Measurements from ENCODE around the gene GPR107. TPM values are rescaled to one million over a fixed set of nuclear protein-coding genes. Genes with fewer than 3 reads are reported as not detected.

The GPR107 gene
- total RNA-seq, 1 donor from 2014 or later: 58.7 TPM

DNA sequence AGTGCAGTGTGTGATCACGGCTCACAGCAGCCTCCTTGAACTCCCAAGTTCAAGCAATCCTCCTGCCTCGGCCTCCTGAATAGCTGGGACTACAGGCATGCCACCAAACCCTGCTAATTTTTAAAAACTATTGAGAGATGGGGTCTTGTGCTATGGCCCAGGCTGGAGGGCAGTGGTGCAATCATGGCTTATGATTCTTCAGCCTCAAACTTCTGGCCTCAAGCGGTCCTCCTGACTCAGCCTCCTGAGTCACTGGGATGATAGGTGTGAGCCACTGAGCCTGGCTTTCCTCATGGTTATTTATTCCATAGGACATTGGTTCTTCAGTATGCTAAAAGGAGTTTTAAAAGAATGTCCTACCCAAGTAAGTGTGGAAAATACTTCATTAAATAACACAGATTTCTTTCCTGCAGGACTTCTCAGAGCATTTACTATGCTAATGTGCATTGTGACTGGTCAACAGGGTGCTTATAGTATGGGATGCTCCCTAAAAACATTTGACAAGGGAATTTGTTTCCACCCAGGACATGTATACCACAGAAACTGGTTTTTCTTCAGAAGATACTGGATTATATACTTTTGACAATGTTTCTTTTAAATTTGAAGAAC is 107.3 kb downstream of the GPR107 start:
- Histone ChIP-seq H3K4me1 (ENCODE audit: insufficient read depth, low read length) (no peaks in the 10 kb centered on the region), H3K27ac (ENCODE audit: low read depth, low read length) (no peak overlapping the region), H3K27me3 (ENCODE audit: insufficient read depth, low read length) (no peaks in the 10 kb centered on the region), H4K20me1 (ENCODE audit: insufficient read depth, low read length) (no peaks in the 10 kb centered on the region), H3K79me2 (ENCODE audit: insufficient read depth, low read length) (no peaks in the 10 kb centered on the region), H3K9ac (ENCODE audit: low read length) (no peak overlapping the region), H3K36me3 (ENCODE audit: insufficient read depth, low read length) (no peaks in the 10 kb centered on the region), H3K4me3 (ENCODE audit: insufficient read depth, low read depth, low read length) (no peak overlapping the region), H3K9me3 (ENCODE audit: insufficient read depth, low read depth, low read length) (no peaks in the 10 kb centered on the region), H3K4me2 (ENCODE audit: low read length) (no peak overlapping the region), H2AFZ (ENCODE audit: low read depth, low read length) (no peak overlapping the region)
- no peak for DNase-seq (ENCODE audit: low read depth)
- Mint-ChIP-seq H3K4me3 (ENCODE audit: unreplicated experiment) (no peak overlapping the region), H3K27me3 (ENCODE audit: low read depth, unreplicated experiment) (peaks cover 1% of the 10 kb centered on the region), H3K9me3 (ENCODE audit: unreplicated experiment) (no peaks in the 10 kb centered on the region), H3K36me3 (ENCODE audit: low read depth, unreplicated experiment) (no peaks in the 10 kb centered on the region), H3K4me1 (ENCODE audit: low read depth, unreplicated experiment) (no peaks in the 10 kb centered on the region), H3K27ac (ENCODE audit: unreplicated experiment) (no peak overlapping the region)
- no peak for FAIRE-seq
- TF ChIP-seq EZH2 (IDR thresholded peaks at IDR 0.05; ENCODE audit: insufficient read depth, low read length) (no peak), CTCF (IDR thresholded peaks at IDR 0.05; ENCODE audit: insufficient read depth, low read depth, low read length) (no peak)

DNA sequence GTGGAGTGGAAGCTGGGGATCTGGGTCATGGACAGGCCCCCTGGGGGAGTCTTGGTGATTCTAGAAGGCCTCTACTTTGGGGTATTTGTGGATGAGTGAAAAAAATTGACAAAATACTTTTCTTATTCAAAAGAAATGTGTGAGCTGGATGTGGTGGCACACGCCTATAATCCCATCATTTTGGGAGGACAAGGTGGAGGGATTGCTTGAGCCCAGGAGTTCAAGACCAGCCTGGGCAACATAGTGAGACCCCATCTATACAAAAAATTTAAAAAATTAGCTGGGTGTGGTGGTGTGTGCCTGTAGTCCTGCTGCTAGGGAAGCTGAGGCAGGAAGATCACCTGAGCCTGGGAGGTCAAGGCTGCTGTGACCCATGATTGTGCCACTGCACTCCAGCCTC is 111.9 kb downstream of the GPR107 start:
- no peaks in the 10 kb centered on the region for H3K36me3 ChIP-seq (ENCODE audit: insufficient read depth, low read length)
- H3K9me3 ChIP-seq (ENCODE audit: insufficient read depth, low read depth, low read length): no peaks in the 10 kb centered on the region
- Mint-ChIP-seq H3K4me3 (ENCODE audit: unreplicated experiment) (no peak overlapping the region), H3K27ac (ENCODE audit: unreplicated experiment) (no peak overlapping the region), H3K36me3 (ENCODE audit: low read depth, unreplicated experiment) (peaks cover 4% of the 10 kb centered on the region), H3K4me1 (ENCODE audit: low read depth, unreplicated experiment) (peaks cover 5% of the 10 kb centered on the region), H3K27me3 (ENCODE audit: low read depth, unreplicated experiment) (peaks cover 12% of the 10 kb centered on the region), H3K9me3 (ENCODE audit: unreplicated experiment) (peaks cover 4% of the 10 kb centered on the region)
- no peaks in the 10 kb centered on the region for H4K20me1 ChIP-seq (ENCODE audit: insufficient read depth, low read length)
- FAIRE-seq: no peak
- no peaks in the 10 kb centered on the region for H3K79me2 ChIP-seq (ENCODE audit: insufficient read depth, low read length)
- TF ChIP-seq EZH2 (IDR thresholded peaks at IDR 0.05; ENCODE audit: insufficient read depth, low read length) (no peak), CTCF (IDR thresholded peaks at IDR 0.05; ENCODE audit: insufficient read depth, low read depth, low read length) (no peak)
- no peak overlapping the region for H3K4me2 ChIP-seq (ENCODE audit: low read length)
- H3K27ac ChIP-seq (ENCODE audit: low read depth, low read length): no peak overlapping the region
- DNase-seq (ENCODE audit: low read depth): no peak
- no peak overlapping the region for H2AFZ ChIP-seq (ENCODE audit: low read depth, low read length)
- no peak overlapping the region for H3K4me3 ChIP-seq (ENCODE audit: insufficient read depth, low read depth, low read length)
- H3K27me3 ChIP-seq (ENCODE audit: insufficient read depth, low read length): no peaks in the 10 kb centered on the region
- H3K9ac ChIP-seq (ENCODE audit: low read length): no peak overlapping the region
- H3K4me1 ChIP-seq (ENCODE audit: insufficient read depth, low read length): no peaks in the 10 kb centered on the region

DNA sequence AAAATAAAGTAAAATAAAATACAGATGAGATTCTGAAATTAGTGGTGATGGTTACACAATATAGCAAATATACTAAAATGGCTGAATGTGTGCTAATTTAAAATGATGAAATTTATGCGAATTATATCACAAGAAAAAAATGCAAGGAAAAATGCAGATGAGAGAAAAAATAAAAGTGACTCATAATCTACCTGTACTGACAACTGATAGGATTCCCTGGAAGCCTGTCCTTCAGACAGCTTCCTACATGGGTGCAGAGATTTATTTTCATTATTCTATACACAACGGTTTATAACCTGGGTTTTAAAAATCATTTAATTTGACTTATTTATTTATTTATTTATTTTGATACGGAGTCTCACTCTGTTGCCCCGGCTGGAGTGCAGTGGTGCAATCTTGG is 112.7 kb downstream of the GPR107 start:
- Mint-ChIP-seq H3K4me3 (ENCODE audit: unreplicated experiment) (no peak overlapping the region), H3K27ac (ENCODE audit: unreplicated experiment) (no peak overlapping the region), H3K4me1 (ENCODE audit: low read depth, unreplicated experiment) (peaks cover 8% of the 10 kb centered on the region), H3K9me3 (ENCODE audit: unreplicated experiment) (peaks cover 4% of the 10 kb centered on the region), H3K27me3 (ENCODE audit: low read depth, unreplicated experiment) (peaks cover 12% of the 10 kb centered on the region), H3K36me3 (ENCODE audit: low read depth, unreplicated experiment) (peaks cover 4% of the 10 kb centered on the region)
- no peaks in the 10 kb centered on the region for H3K27me3 ChIP-seq (ENCODE audit: insufficient read depth, low read length)
- no peak for DNase-seq (ENCODE audit: low read depth)
- H3K79me2 ChIP-seq (ENCODE audit: insufficient read depth, low read length): no peaks in the 10 kb centered on the region
- no peaks in the 10 kb centered on the region for H4K20me1 ChIP-seq (ENCODE audit: insufficient read depth, low read length)
- no peaks in the 10 kb centered on the region for H3K36me3 ChIP-seq (ENCODE audit: insufficient read depth, low read length)
- H3K4me3 ChIP-seq (ENCODE audit: insufficient read depth, low read depth, low read length): no peak overlapping the region
- no peak overlapping the region for H3K27ac ChIP-seq (ENCODE audit: low read depth, low read length)
- TF ChIP-seq EZH2 (IDR thresholded peaks at IDR 0.05; ENCODE audit: insufficient read depth, low read length) (no peak), CTCF (IDR thresholded peaks at IDR 0.05; ENCODE audit: insufficient read depth, low read depth, low read length) (no peak)
- H3K4me2 ChIP-seq (ENCODE audit: low read length): no peak overlapping the region
- H3K9ac ChIP-seq (ENCODE audit: low read length): no peak overlapping the region
- H3K4me1 ChIP-seq (ENCODE audit: insufficient read depth, low read length): no peaks in the 10 kb centered on the region
- no peak for FAIRE-seq
- no peak overlapping the region for H2AFZ ChIP-seq (ENCODE audit: low read depth, low read length)
- H3K9me3 ChIP-seq (ENCODE audit: insufficient read depth, low read depth, low read length): no peaks in the 10 kb centered on the region

Measured in astrocyte (in vitro differentiated cells and primary cell).